GM18517 (cell line): ENCODE data around the gene USP6NL.

Experiments used
- ATAC-seq: cut with Tn5 transposase; IDR thresholded peaks from one replicate; pipeline ENCODE4 v1.9.1; 2021; ENCODE audit warnings: mild to moderate bottlenecking, moderate library complexity; ENCODE audit not compliant: unreplicated experiment

USP6NL gene

DNA sequence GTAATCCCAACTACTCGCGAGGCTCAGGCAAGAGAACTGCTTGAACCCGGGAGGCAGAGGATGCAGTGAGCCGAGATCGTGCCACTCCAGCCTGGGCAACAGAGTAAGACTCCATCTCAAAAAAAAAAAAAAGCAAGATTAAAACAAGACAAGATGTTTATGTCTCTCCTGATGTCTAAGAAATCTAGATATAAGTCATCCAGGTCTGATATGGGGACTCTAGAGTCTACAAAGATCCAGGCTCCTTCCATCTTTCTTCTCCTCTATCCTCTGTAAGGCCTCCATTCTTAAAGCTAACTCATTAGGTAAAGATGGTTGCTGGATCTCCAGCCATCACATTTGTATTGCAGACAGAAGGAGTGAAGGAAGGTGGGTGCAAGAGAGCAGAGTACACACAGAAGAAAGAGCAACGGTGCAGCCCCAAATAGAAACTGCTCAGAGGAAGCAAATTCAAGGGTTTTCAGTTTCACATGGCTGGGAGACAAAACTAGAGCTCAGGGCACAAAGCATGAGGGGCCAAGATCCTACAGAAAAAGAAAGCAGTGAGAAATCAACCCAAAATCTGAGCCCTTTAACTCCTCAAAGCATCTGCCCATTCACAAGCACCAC is 57.6 kb downstream of the USP6NL start:
- ATAC-seq = peak; percentile 92

DNA sequence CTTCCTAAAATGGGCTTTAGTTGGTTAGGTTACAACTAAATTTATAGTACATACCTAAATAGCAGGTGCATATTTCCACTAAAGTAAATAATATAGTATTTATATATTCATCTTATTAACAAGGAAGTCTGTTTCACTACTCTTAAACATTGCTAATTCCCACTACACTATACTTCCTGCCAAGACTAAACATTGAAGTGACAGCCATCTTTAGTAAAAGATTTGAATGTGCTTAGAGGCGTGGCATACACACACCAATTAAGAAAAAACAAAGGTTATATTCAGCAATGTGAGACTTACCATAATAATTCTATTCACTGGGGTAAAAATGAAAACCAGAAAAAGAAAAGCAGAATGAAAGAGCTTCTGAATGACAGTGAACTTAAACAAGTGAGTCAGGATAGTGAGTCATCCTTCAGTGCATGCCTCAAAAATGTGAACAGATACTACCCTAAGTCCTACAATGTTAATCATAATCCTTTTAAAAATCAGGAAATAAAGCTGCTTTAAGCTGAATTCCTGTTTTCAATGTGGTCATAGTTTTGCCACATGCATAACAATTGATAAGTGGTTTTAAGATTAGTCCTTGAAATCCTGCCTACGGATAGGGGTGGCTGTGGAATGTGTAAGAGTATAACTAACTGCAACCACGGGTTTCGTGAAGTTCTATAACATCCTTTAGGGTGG is 59.4 kb downstream of the USP6NL start:
- ATAC-seq = no peak

DNA sequence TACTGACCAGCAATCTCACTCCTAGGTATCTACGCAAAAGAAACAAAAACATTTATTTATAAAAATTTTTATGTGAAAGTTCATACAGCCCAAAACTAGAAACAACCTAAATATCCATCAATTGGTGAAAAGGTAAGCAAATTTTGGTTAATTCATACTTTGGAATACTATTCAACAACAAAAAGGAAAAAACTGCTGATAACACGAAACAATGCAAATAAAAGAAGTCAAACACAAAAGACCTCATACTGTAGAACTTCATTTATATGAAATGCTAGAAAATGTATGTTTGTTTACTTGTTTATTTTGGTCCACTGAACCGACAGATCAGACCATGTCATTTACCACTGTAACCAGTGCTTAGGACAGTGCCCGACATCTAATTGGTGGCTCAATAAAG is 60.3 kb downstream of the USP6NL start:
- ATAC-seq = no peak

DNA sequence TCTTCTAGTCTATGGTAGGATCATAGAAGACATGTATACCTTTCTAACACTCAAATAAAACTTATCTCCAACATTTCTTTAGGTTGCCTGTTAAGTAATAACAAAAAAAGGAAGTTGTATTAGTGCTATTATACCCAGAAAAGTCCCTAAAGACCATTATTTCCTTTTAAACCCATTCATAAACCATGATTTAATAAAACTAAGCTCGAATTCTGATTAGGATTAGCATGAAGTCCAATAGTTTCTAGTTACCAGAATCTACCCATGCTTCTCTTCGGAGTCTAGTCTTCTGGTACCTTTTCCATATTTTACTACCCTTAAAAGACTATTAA is 62.7 kb downstream of the USP6NL start:
- no peak for ATAC-seq

DNA sequence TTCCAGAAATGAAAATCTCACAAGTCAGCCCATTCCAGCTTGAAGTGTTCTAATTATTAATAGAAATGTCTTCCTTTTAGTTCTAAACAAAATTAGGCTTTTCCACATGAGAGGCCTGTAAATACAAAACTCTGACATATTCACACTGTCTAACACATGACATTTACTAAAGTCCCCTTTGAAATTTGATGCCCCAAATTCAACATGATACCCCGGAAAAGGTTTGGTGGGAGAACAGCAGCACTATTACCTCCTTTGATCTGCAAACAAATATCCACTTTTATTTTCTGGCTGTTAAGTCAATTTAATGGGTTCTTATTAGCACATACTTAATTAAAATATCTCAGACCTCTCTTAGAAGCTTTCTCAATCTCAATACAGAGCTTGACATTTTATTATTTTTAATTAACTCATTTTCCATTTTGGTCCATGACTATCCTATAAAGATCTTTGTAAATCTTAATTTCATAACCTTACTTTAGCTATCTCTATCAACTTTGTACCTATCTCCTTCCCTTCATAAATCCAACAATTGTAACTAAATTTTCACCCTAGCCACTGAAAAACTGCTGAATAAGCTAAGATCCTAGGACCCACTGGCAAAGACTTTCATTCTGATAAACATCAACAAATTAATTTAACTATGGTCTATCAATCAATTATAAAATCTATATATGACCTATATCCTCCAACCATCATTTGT is 63.2 kb downstream of the USP6NL start:
- no peak for ATAC-seq

DNA sequence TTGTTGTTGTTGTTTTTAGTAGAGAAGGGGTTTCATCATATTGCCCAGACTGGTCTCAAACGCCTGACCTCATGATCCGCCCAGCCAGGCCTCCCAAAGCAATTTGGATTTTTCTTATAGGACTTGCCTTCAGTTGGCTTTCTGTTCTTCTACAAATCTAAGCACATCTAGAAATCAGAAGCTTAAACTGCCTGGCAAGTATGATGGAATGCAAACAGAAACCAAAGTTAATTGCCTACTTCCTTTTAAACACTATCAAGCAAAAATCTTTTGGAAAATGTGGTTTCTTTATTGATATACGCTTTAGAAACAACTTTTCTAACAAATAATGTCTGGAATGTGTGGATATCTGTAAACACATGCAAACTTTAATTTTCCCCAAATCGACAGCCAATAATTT is 64.9 kb downstream of the USP6NL start:
- ATAC-seq = no peak

DNA sequence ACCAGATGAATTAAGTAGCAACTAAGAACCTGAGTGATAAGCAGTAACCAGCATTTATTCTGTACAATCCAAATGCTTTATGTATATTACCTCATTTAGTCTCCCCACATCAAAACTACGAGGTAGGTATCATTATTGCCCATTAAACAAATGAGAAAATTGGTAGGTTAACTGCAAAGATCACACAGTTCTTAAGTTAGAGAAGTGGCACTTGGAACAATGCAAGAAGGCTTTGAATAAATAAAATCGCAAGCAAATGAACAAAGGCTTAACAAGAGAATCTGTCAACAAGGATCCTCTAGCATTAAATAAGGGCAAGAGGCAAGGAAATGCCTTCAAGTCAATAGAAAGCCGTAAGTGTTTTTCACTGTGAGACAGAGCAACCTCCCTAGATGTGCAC is 70.2 kb downstream of the USP6NL start:
- ATAC-seq = no peak

DNA sequence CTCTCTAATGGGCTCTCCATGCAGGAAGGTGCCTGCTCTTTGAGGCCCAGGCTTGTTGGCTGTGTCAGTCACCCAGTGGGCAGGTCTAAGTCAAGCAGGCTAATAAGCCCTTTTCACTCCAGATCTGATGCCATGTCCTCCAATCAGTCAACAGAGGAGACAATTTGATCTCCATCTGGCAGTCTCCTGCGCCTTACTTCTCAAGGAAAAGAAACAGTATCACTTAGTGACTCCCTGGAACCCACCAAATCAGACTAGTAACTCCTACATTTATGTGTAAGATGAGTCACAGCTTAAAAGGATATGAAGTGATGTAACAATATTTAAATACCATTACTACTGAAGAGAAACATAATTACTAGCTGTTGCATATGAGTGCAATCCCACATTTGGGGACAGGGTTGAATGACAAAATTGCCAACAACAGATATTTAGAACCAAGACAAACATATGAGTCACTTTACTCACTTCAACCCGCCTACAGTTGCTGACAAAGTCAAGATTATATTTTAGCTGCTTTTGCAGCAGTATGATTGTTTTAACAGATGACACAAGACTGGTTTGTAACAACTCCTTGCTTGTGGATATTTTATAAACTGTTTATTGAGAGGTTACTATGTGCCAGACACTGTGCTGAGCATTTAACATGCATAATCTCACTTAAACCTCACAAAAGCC is 72.1 kb downstream of the USP6NL start:
- no peak for ATAC-seq

DNA sequence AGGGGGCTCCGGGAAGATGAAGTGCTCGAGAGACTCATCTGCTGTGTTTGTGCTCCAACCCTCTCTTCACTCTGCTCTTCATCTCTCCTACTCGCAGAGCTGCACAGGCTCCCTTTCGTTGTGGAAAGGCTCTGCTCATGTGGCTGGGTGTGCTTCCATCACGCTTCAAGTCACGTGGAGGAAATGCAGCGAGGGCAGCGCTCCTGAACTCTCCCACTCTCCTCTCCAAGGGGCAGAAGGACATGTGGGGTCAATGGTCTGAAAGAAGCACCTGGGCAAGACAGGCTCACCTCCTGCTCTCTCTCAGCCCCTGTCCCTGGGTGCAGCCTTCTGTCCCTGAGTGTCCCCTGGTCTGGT is 72.6 kb downstream of the USP6NL start:
- ATAC-seq = no peak

DNA sequence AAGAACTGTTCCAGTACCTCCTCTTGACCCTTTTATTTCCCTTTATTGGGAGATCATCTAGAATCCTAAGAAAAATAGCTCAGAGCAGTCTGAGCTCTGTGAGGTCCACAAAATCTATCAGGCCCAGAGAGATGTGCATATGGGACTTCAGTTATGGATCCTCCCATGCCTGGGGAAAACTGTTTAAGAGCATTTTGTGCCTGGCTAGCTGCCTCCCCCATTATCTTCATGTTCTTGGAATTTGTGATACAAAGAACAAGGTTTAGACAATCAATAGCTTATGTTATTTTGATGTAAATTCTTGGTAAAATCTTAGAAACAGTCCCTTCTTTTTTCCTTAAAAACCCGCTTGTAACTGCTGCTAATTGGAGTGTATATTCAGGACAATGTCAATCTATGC is 75.2 kb downstream of the USP6NL start:
- ATAC-seq = no peak

DNA sequence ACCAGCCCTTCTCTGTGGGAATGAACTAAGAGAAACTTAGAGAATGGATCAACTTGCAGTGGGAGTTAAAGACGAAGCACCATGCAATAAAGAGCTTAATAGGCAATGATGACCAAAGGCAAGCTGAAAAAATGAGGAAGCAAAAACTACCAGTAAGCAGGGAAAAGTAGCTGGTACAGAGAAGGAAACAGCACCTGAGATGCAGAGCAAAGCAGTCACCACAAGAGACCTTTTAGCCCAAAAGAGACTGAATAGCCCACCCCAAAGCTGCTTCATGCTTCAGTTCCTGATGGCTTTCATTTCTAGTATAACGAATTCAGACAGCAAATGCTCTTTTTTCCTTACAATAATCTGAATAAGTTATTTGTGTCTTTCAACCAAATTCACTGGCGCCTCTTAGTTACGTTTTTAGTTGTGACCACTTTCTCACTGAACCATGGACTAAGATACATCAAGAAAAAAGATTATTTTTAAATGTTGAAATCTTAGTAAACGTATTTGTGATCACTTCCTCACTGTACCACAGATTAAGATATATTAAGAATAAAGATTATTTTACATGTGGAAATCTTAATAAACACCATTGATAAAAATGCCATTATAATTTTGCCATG is 76.0 kb downstream of the USP6NL start:
- ATAC-seq = peak; percentile 47

DNA sequence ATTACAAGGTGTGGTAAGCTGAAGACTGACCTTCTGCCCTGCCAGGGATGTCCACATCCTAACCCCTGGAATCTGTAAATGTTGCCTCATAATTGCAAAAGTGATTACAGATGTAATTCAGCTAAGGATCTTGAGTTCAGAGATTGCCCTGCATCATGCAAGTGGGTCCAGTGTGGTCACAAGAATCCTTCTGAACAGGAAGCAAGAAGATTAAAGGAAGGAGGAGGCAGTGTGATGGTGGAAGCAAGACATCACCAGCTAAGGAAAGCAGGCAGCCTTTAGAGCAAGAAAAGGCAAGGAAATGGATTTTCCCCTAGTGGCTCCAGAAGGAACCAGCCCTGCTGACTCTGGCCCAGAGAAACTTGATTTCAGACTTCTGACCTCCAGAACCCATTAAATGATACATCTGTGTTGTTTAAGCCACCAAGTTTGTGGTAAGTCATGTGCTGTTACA is 78.1 kb downstream of the USP6NL start:
- no peak for ATAC-seq

DNA sequence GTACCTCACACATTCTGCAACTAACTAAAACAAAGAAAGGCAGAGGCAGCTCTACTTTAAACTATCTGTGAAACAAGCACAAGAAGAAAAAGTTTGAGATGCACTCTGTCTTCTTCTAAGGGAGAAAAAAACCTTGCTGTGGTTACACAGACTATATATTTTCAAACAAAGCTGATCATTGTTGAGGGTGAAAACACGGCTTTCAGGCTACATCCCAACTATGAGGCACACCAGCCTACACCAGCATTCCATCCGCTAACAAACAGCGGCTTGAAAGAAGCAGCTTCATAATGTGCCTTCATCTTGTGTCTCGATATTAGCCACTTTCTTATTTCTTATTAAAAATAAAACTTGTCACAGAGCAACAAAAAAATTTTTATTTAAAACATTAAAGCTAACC is 79.1 kb downstream of the USP6NL start:
- no peak for ATAC-seq

DNA sequence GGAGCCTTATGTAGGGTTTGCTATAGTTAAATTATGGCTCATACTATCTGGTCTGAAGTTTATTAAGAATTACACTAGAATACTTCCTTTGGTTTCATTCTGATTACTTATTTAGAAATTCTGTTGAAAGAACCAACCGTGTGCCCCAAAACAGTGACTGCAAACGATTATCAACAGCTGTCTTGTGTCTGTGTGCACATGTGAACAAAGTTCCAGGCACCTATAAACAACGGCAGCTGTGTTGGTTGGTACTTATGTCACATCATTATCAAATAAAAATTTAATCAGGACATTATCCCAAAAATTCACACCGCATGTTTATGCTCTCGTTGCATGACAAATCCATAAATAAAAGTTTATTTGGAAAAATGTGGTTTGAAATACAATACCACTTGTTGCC is 80.6 kb downstream of the USP6NL start:
- ATAC-seq = no peak

DNA sequence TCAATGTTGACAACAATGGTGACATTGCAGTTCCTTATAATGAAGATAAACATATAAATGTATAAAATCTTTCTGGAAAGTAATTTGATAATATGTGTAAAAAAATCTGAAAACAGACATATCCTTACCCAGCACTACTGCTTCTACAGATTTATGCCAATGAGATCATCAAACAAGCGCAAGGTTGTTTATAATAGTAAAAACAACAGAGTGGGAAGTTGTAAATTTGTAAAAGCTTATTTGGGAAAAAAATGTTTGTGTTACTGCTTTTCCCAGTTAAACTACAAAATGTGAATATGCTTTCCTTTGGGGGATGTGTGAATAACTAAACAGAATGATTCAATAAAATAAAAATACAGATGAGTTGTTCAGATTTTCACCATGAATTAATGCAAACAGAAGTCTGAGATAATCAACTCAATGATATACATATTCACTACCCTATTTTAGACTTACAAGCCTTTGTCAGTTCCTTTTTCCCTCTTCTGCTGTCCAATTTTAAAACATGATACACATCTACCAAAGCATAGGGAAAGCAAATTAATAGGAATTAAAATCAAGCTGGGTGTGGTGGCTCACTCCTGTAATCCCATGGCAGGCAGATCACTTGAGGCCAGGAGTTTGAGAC is 82.1 kb downstream of the USP6NL start:
- no peak for ATAC-seq

DNA sequence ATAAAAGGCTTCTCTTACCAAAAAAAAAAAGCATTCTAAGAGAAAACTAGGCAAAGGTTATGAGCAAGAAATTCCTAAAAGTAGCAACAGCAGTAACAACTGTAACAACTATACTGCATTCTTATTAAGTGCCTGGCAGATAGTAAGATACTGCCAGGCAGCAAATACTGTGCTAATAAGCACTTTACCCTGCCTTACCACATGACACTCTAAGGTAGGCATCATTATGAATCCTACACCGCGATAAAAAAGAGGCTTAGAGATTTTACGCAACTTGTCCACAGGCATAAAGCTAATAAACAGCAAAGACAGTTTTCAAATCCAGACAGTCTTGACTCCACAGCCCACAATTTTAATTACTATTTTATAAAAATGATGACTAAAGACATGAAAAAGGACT is 83.2 kb downstream of the USP6NL start:
- ATAC-seq = no peak

DNA sequence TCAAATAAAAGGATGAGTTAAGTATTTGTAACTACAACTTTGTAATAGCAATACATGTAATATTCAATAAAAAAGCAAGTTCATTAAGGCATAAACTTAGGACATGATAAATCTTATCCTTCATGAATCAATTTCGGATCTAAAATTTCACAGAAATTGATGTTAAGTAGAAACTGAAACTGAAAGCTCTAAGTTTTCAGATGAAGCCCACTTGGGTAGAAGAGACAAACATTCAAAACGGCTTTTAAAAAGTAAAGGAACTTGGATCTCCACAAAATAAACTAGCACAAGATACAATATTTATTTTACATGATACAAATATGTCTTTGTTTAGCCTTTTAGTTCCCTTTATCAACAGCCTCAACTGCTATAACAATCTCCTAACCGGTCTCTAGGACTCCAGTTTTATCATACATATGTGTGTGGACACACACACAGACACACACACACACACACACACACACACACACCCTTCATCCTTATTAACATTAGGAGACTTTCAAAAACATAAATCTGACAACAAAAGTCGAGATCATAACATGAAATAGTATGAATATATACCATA is 83.7 kb downstream of the USP6NL start:
- no peak for ATAC-seq

DNA sequence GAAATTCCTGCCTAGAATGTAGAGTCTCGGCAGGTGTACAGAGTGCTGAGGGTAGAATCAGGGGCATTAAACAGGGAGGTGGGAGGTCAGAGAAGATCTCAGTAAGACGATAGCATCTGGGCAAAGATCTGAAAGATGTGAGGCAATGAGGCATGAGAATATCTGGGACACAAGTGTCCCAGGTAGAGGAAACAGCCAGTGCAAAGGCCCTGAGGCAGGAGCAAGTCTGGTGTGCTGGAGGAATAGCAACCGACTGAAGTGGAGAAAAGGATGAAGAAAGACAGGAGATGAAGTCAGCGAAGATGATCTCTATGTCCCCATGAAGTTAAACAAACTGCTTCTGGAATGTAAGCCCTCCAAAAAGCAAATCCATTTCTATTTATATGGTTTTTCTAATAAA is 84.4 kb downstream of the USP6NL start:
- no peak for ATAC-seq

DNA sequence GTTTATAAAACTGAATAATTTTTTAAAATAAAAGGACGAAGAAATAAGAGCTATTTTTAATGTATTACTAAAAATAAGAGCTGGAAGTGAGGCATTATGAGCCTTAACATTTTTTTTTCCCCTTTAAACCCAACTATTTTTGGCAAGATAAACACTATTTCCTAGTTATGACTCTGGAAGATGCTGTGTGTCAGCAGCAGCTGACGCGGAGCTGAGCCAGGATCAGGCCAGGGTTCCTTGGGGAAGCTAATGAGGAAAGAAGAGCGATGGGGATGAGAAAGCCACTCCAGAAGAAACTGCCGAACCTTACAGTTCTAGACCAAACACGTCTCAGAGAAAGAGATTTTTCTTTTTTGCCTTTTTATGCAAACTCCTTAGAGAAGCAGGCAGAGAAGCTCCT is 85.9 kb downstream of the USP6NL start:
- ATAC-seq = no peak

DNA sequence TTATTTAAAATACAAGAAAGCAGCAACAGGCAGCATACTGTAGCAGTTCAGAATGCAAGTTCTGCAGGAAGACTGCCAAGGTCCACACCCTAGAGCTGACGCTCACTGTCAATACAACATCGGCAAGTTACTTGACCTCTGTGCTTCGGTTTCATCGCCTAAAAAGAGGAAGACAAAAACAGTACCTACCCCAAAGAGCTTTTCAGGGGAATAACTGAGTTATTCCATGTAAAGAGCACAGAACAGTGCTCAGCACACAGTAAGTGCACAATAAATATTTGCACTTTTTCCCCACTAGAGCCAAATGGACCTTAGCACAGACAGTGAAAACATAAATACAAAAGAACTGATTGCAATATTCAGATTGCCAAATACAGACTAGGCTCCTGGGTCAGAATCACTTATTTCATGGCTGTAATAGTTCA is 88.6 kb downstream of the USP6NL start:
- no peak for ATAC-seq

DNA sequence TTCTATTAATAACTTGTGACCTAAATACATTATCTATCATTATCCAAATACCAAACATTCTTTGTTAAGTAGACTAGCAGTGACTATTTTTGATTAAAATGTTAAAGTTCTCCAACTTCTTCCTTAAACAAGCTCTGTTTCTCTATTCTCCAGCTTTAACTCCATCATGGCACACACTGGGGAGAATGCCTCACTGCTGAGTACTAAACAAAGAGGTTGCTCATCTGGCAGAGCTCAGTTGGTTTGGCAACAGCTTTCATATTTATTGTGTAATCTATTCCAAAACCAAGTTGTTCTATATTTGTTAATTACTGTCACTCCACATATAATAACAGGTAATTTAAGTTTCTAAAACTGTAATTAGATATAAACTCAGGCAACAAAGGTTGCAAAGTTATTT is 89.6 kb downstream of the USP6NL start:
- ATAC-seq = no peak
